ENCODE data around the gene DHRSX. TPM values are rescaled to one million over a fixed set of nuclear protein-coding genes. Genes with fewer than 3 reads are reported as not detected.
A peak's percentile ranks its signal among the peaks of the same experiment; 100 is the strongest.
"Not testable (repeated sequence)": the region's sequence is repeated elsewhere in the genome, so short reads cannot be mapped to it uniquely, and the experiment has no call there.

DHRSX gene
- total and polyA plus RNA-seq, 10 of the 15 experiments (the other 5 are each of a cell fraction or from before 2014, with no cell fraction given), result 1.7 to 39.5 (median 16.5) TPM

DNA sequence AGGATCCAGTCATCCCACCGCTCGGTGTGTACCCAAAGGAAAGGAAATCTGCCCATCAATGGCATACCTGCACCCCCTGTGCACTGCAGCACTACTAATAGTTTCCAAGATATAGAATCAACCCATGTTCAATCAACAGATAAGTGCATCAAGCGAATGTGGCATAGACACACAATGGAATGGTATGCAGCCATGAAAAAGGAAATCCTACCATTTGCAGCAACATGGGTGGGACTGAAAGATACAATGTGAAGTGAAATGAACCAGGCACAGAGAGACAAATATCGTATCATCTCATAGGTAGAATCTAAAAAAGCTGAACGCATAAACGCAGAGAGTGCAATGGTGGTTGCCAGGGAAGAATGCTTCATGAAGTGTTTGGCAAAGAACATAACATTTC lies 42.5 kb downstream of the DHRSX start:
- no peak overlapping the region for H3K27ac ChIP-seq (ENCODE audit: control insufficient read depth, insufficient read depth)
- intact Hi-C loops (cut with micrococcal nuclease; ENCODE audit: unreplicated experiment), result no loop called here
- no peak overlapping the region for H3K4me3 ChIP-seq
- H3K27me3 ChIP-seq (replicated peaks in 1 of 2; ENCODE audit: control insufficient read depth in 2 of 2, insufficient read depth in 2 of 2, low read length in 1 of 2), result no peaks in the 10 kb centered on the region
- no peak overlapping the region for H2AFZ ChIP-seq (ENCODE audit: control insufficient read depth, low read depth, low read length)
- no peak overlapping the region for H3K9ac ChIP-seq (ENCODE audit: control insufficient read depth, insufficient read depth, low read length)
- no peaks in the 10 kb centered on the region; the same call in 1 of the 2 replicates for H3K79me2 ChIP-seq (ENCODE audit: control insufficient read depth, insufficient read depth, low read length)
- H3K9me3 ChIP-seq (replicated peaks; ENCODE audit: control insufficient read depth, insufficient read depth, low read length), result no peaks in the 10 kb centered on the region; the same call in 1 of the 3 replicates
- DNase-seq (ENCODE audit: low read depth, low spot score) (no peak), FAIRE-seq (no peak), ATAC-seq (no peak)
- H3K36me3 ChIP-seq (ENCODE audit: control insufficient read depth in 2 of 2, insufficient read depth in 2 of 2, low read length in 1 of 2), result no peaks in the 10 kb centered on the region
- 96% methylated on average over 6 of the region's 6 CpGs for whole genome bisulfite sequencing (ENCODE audit: insufficient coverage, insufficient replicate concordance, low lambda C conversion rate, missing lambda C conversion rate)
- no peaks in the 10 kb centered on the region for H3K4me1 ChIP-seq (ENCODE audit: control insufficient read depth, insufficient read depth, low read length)
- no peak overlapping the region for H3K4me2 ChIP-seq (ENCODE audit: control insufficient read depth, insufficient read depth)
- in situ Hi-C loops (cut with MboI), result no loop called here
- no peaks in the 10 kb centered on the region for H4K20me1 ChIP-seq (ENCODE audit: control insufficient read depth, insufficient read depth)
- BruUV-seq (replicated peaks), result no TSS peak
- SMC1A ChIA-PET (ENCODE audit: uncharacterized antibody, unreplicated experiment), result no interaction called here
- CTCF ChIA-PET, result no interaction called here
- TF ChIP-seq KAT2A (conservative IDR thresholded peaks at IDR 0.05; ENCODE audit: control insufficient read depth, low read depth, low read length), result no peak
- POLR2A ChIA-PET, result no interaction called here
- RAD21 ChIA-PET (ENCODE audit: unreplicated experiment), result no interaction called here

DNA sequence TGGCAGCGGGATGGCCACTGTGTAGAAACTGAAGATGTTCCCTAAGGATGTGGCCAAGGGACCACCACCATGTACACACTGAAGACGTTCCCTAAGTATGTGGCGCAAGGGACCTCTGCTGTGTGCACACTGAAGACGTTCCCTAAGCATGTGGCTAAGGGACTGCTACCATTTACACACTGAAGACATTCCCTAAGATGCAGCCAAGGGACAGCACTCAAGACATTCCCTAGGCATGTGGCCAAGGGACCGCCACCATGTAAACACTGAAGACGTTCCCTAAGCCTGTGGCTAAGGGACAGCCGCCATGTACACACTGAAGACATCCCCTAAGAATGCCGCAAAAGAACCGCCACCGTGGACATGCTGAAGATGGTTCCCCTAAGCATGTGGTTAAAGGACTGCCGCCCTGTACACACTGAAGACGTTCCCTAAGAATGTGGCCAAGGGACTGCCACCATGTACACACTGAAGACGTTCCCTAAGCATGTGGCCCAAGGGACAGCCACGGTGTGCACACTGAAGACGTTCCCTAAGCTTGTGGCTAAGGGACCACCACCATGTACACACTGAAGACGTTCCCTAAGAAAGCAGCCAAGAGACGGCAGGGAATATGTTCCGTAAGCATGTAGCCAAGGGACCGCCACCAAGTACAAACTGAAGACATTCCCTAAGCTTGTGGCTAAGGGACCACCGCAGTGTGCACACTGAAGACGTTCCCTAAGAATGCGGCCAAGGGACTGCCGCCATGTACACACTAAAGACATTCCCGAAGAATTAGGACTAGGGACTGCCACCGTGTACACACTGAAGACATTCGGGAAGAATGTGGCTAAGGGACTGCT lies 43.3 kb downstream of the DHRSX start:
- BruUV-seq (replicated peaks), result no TSS peak
- no peak for TF ChIP-seq ZBED1 (IDR thresholded peaks at IDR 0.05; ENCODE audit: borderline replicate concordance)
- TF ChIP-seq JUNB (IDR thresholded peaks at IDR 0.05), result peak; percentile 77

DNA sequence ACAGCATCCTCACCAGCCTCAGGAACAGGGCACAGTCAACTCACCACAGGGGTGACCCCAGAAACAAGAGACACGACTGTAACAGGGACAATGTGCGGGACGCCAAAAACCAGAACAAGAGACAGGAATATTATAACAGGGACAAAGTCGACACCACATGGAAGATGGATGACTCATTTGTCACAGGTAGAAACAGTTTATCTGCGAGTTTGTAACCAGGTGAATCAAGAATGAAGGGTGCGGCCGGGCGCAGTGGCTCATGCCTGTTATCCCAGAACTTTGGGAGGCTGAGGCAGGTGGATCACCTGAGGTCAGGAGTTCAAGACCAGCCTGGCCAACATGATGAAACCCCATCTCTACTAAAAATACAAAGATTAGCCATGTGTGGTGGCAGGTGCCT lies 44.7 kb downstream of the DHRSX start:
- H3K36me3 ChIP-seq (ENCODE audit: control insufficient read depth in 2 of 2, insufficient read depth in 2 of 2, low read length in 1 of 2); SMC1A ChIA-PET (ENCODE audit: uncharacterized antibody, unreplicated experiment); H3K4me3 ChIP-seq; H4K20me1 ChIP-seq (ENCODE audit: control insufficient read depth, insufficient read depth); FAIRE-seq; POLR2A ChIA-PET; H3K79me2 ChIP-seq (ENCODE audit: control insufficient read depth, insufficient read depth, low read length); H3K9ac ChIP-seq (ENCODE audit: control insufficient read depth, insufficient read depth, low read length); H3K9me3 ChIP-seq (replicated peaks; ENCODE audit: control insufficient read depth, insufficient read depth, low read length); BruUV-seq (replicated peaks); DNase-seq (ENCODE audit: low read depth, low spot score); ATAC-seq; CTCF ChIA-PET; H2AFZ ChIP-seq (ENCODE audit: control insufficient read depth, low read depth, low read length); H3K27me3 ChIP-seq (replicated peaks in 1 of 2; ENCODE audit: control insufficient read depth in 2 of 2, insufficient read depth in 2 of 2, low read length in 1 of 2); H3K4me1 ChIP-seq (ENCODE audit: control insufficient read depth, insufficient read depth, low read length); H3K27ac ChIP-seq (ENCODE audit: control insufficient read depth, insufficient read depth); in situ Hi-C loops (cut with MboI); intact Hi-C loops (cut with micrococcal nuclease; ENCODE audit: unreplicated experiment); RAD21 ChIA-PET (ENCODE audit: unreplicated experiment); H3K4me2 ChIP-seq (ENCODE audit: control insufficient read depth, insufficient read depth): not testable (repeated sequence)
- 80% methylated on average over 8 of the region's 8 CpGs for WGBS (ENCODE audit: insufficient coverage, insufficient replicate concordance, low lambda C conversion rate, missing lambda C conversion rate)

More for the DNA sequence above, 43.3 kb downstream of the DHRSX start:
- Histone ChIP-seq H2AFZ (ENCODE audit: control insufficient read depth, low read depth, low read length) (no peak overlapping the region), H3K79me2 (ENCODE audit: control insufficient read depth, insufficient read depth, low read length) (no peaks in the 10 kb centered on the region; the same call in 1 of the 2 replicates), H3K27ac (ENCODE audit: control insufficient read depth, insufficient read depth) (no peak overlapping the region), H3K9me3 (replicated peaks; ENCODE audit: control insufficient read depth, insufficient read depth, low read length) (no peaks in the 10 kb centered on the region; the same call in 1 of the 3 replicates), H3K27me3 (replicated peaks in 1 of 2; ENCODE audit: control insufficient read depth in 2 of 2, insufficient read depth in 2 of 2, low read length in 1 of 2) (no peaks in the 10 kb centered on the region), H3K4me1 (ENCODE audit: control insufficient read depth, insufficient read depth, low read length) (no peaks in the 10 kb centered on the region), H3K4me2 (ENCODE audit: control insufficient read depth, insufficient read depth) (no peak overlapping the region), H3K36me3 (ENCODE audit: control insufficient read depth in 2 of 2, insufficient read depth in 2 of 2, low read length in 1 of 2) (no peaks in the 10 kb centered on the region), H3K4me3 (no peak overlapping the region), H3K9ac (ENCODE audit: control insufficient read depth, insufficient read depth, low read length) (no peak overlapping the region), H4K20me1 (ENCODE audit: control insufficient read depth, insufficient read depth) (no peaks in the 10 kb centered on the region)
- RAD21 ChIA-PET (ENCODE audit: unreplicated experiment), result no interaction called here
- CTCF ChIA-PET, result no interaction called here
- POLR2A ChIA-PET, result no interaction called here
- FAIRE-seq (no peak), DNase-seq (ENCODE audit: low read depth, low spot score) (no peak), ATAC-seq (no peak)
- SMC1A ChIA-PET (ENCODE audit: uncharacterized antibody, unreplicated experiment), result no interaction called here
- WGBS (ENCODE audit: insufficient coverage, insufficient replicate concordance, low lambda C conversion rate, missing lambda C conversion rate), result over 99% methylated on average over 26 of the region's 26 CpGs
- in situ Hi-C loops (cut with MboI), result no loop called here
- intact Hi-C loops (cut with micrococcal nuclease; ENCODE audit: unreplicated experiment), result no loop called here

DNA sequence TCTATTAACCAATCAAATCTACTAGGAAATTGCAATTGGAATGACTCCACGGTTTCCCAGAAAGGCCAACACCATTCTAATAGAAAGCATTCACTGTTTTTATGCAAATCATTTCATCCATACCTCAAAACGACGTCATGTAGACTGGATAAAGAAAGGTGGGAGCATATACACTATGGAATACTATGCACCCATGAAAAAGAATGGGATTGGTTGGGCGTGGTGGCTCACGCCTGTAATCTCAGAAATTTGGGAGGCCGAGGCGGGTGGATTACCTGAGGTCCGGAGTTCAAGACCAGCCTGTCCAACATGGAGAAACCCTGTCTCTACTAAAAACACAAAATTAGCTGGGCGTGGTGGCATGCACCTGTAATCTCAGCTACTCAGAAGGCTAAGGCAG lies 46.2 kb downstream of the DHRSX start:
- H3K36me3 ChIP-seq (ENCODE audit: control insufficient read depth in 2 of 2, insufficient read depth in 2 of 2, low read length in 1 of 2); H3K79me2 ChIP-seq (ENCODE audit: control insufficient read depth, insufficient read depth, low read length); H4K20me1 ChIP-seq (ENCODE audit: control insufficient read depth, insufficient read depth); ATAC-seq; H3K4me1 ChIP-seq (ENCODE audit: control insufficient read depth, insufficient read depth, low read length); H3K27ac ChIP-seq (ENCODE audit: control insufficient read depth, insufficient read depth); in situ Hi-C loops (cut with MboI); DNase-seq (ENCODE audit: low read depth, low spot score); H3K9me3 ChIP-seq (replicated peaks; ENCODE audit: control insufficient read depth, insufficient read depth, low read length); SMC1A ChIA-PET (ENCODE audit: uncharacterized antibody, unreplicated experiment); H3K27me3 ChIP-seq (replicated peaks in 1 of 2; ENCODE audit: control insufficient read depth in 2 of 2, insufficient read depth in 2 of 2, low read length in 1 of 2); RAD21 ChIA-PET (ENCODE audit: unreplicated experiment); POLR2A ChIA-PET; H3K4me3 ChIP-seq; H3K9ac ChIP-seq (ENCODE audit: control insufficient read depth, insufficient read depth, low read length); CTCF ChIA-PET; intact Hi-C loops (cut with micrococcal nuclease; ENCODE audit: unreplicated experiment); H3K4me2 ChIP-seq (ENCODE audit: control insufficient read depth, insufficient read depth); FAIRE-seq; BruUV-seq (replicated peaks); H2AFZ ChIP-seq (ENCODE audit: control insufficient read depth, low read depth, low read length): not testable (repeated sequence)
- 98% methylated on average over 9 of the region's 9 CpGs for WGBS (ENCODE audit: insufficient coverage, insufficient replicate concordance, low lambda C conversion rate, missing lambda C conversion rate)
